H9 (cell line): ENCODE results near the gene SPTAN1. TPM values are rescaled to one million over a fixed set of nuclear protein-coding genes. Genes with fewer than 3 reads are reported as not detected.

Experiments
- DNase-seq: peaks from one replicate; pipeline ENCODE4 v3.0.0-alpha.2; 2017
- H2AFZ ChIP-seq: one replicate; pipeline ENCODE4 v1.6.1; 2013; ENCODE audit warnings: mild to moderate bottlenecking, low read length, control low read depth, moderate library complexity
- H2AK5ac ChIP-seq: 2 replicates; pipeline ENCODE4 v1.6.1; 2013; ENCODE audit warnings: low read length, control low read depth, mixed read lengths; ENCODE audit not compliant: insufficient read length
- H2BK120ac ChIP-seq: one replicate; pipeline ENCODE4 v1.6.1; 2013; ENCODE audit warnings: low read depth, mild to moderate bottlenecking, low read length, control low read depth, inconsistent platforms; ENCODE audit not compliant: poor library complexity, severe bottlenecking
- H2BK12ac ChIP-seq: 2 replicates; pipeline ENCODE4 v1.6.1; 2013; ENCODE audit warnings: low read length, control low read depth, mixed read lengths, low read depth; ENCODE audit not compliant: insufficient read length
- H2BK15ac ChIP-seq: 2 replicates; pipeline ENCODE4 v1.6.1; 2013; ENCODE audit warnings: low read depth, low read length, control low read depth
- H2BK20ac ChIP-seq: one replicate; pipeline ENCODE4 v1.6.1; 2013; ENCODE audit warnings: low read depth, mild to moderate bottlenecking, low read length, control low read depth, inconsistent platforms; ENCODE audit not compliant: poor library complexity, severe bottlenecking
- H2BK5ac ChIP-seq: 2 replicates; pipeline ENCODE4 v1.6.1; 2013; ENCODE audit warnings: low read length, control low read depth, mixed read lengths; ENCODE audit not compliant: insufficient read length
- H3K14ac ChIP-seq: 2 replicates; pipeline ENCODE4 v1.6.1; 2013; ENCODE audit warnings: low read length, control low read depth; ENCODE audit not compliant: insufficient read depth
- H3K18ac ChIP-seq: 2 replicates; pipeline ENCODE4 v1.6.1; 2013; ENCODE audit warnings: low read depth, mild to moderate bottlenecking, mixed read lengths, low read length, control low read depth; ENCODE audit not compliant: insufficient read length
- H3K23ac ChIP-seq: 2 replicates; pipeline ENCODE4 v1.6.1; 2013; ENCODE audit warnings: low read length, control low read depth, mixed read lengths, low read depth; ENCODE audit not compliant: insufficient read length
- H3K23me2 ChIP-seq: 2 replicates; pipeline ENCODE4 v1.6.1; 2013; ENCODE audit warnings: low read depth, mild to moderate bottlenecking, mixed read lengths, low read length, control low read depth; ENCODE audit not compliant: insufficient read length, poor library complexity, severe bottlenecking
- H3K27ac ChIP-seq: 2 replicates; pipeline ENCODE4 v1.5.1; 2013; ENCODE audit warnings: low read length, control low read depth, mixed read lengths, low read depth; ENCODE audit not compliant: insufficient read length
- H3K27me3 ChIP-seq: 2 replicates; pipeline ENCODE4 v1.6.1; 2013; ENCODE audit warnings: low read length, control low read depth, inconsistent platforms; ENCODE audit not compliant: insufficient read depth
- H3K4ac ChIP-seq: 2 replicates; pipeline ENCODE4 v1.6.1; 2013; ENCODE audit warnings: low read depth, mild to moderate bottlenecking, control low read depth, inconsistent platforms, low read length, moderate library complexity
- H3K4me1 ChIP-seq: 2 replicates; pipeline ENCODE4 v1.6.1; 2013; ENCODE audit warnings: low read length, control low read depth, inconsistent platforms; ENCODE audit not compliant: insufficient read depth
- H3K4me2 ChIP-seq: 2 replicates; pipeline ENCODE4 v1.6.1; 2013; ENCODE audit warnings: low read length, control low read depth, mixed read lengths; ENCODE audit not compliant: insufficient read length, insufficient read depth
- H3K56ac ChIP-seq: 2 replicates; pipeline ENCODE4 v1.6.1; 2013; ENCODE audit warnings: low read depth, mild to moderate bottlenecking, mixed read lengths, low read length, control low read depth; ENCODE audit not compliant: insufficient read length
- H3K79me1 ChIP-seq: 2 replicates; pipeline ENCODE4 v1.6.1; 2013; ENCODE audit warnings: low read depth, mild to moderate bottlenecking, moderate library complexity, low read length, control low read depth, inconsistent platforms; ENCODE audit not compliant: insufficient read depth, poor library complexity, severe bottlenecking
- H3K79me2 ChIP-seq: 2 replicates; pipeline ENCODE4 v1.6.1; 2013; ENCODE audit warnings: low read length, control low read depth, inconsistent platforms; ENCODE audit not compliant: insufficient read depth
- H3K9ac ChIP-seq: 2 replicates; pipeline ENCODE4 v1.6.1; 2013; ENCODE audit warnings: low read length, control low read depth, mixed read lengths; ENCODE audit not compliant: insufficient read length; ENCODE audit errors: extremely low read depth
- H3K9me3 ChIP-seq: one replicate; pipeline ENCODE4 v1.6.1; 2013; ENCODE audit warnings: low read depth, low read length, inconsistent platforms; ENCODE audit not compliant: control insufficient read depth
- H3T11ph ChIP-seq: one replicate; pipeline ENCODE4 v1.6.1; 2013; ENCODE audit warnings: mild to moderate bottlenecking, low read length, control low read depth, inconsistent platforms
- H4K20me1 ChIP-seq: one replicate; pipeline ENCODE4 v1.6.1; 2013; ENCODE audit not compliant: control insufficient read depth, insufficient read length, insufficient read depth
- H4K5ac ChIP-seq: 2 replicates; pipeline ENCODE4 v1.6.1; 2013; ENCODE audit warnings: low read depth, mild to moderate bottlenecking, mixed read lengths, low read length, control low read depth; ENCODE audit not compliant: insufficient read length
- H4K8ac ChIP-seq: replicated peaks from 2 replicates; pipeline ENCODE4 v1.6.1; 2013; ENCODE audit warnings: low read length, control low read depth, mixed read lengths, low read depth; ENCODE audit not compliant: insufficient read length
- H4K91ac ChIP-seq: 2 replicates; pipeline ENCODE4 v1.6.1; 2013; ENCODE audit warnings: low read depth, mild to moderate bottlenecking, moderate library complexity, mixed read lengths, low read length, control low read depth; ENCODE audit not compliant: insufficient read length
- H3K27ac Mint-ChIP-seq, 3 experiments: 2 replicates in 2 of 3; 3 replicates in 1 of 3; pipeline ENCODE4 v1.8.0; 2020 to 2021; ENCODE audit warnings: mixed read lengths in 3 of 3, mild to moderate bottlenecking in 1 of 3, moderate library complexity in 1 of 3
- H3K27me3 Mint-ChIP-seq: 2 replicates; pipeline ENCODE4 v1.8.0; 2021; ENCODE audit warnings: low read depth, mild to moderate bottlenecking, moderate library complexity, mixed read lengths
- H3K36me3 Mint-ChIP-seq, 3 experiments: 2 replicates in 2 of 3; 3 replicates in 1 of 3; pipeline ENCODE4 v1.8.0; 2020 to 2021; ENCODE audit warnings: low read depth in 3 of 3, mixed read lengths in 3 of 3; ENCODE audit not compliant: insufficient read depth in 1 of 3
- H3K4me1 Mint-ChIP-seq, 2 experiments: 2 replicates each; pipeline ENCODE4 v1.8.0; 2020; ENCODE audit warnings: mixed read lengths in 2 of 2
- H3K4me3 Mint-ChIP-seq, 2 experiments: 2 replicates in 1 of 2; 3 replicates in 1 of 2; pipeline ENCODE4 v1.8.0; 2020 to 2021; ENCODE audit warnings: mild to moderate bottlenecking in 2 of 2, mixed read lengths in 2 of 2, moderate library complexity in 1 of 2
- H3K9me3 Mint-ChIP-seq, 2 experiments: 2 replicates in 1 of 2; 3 replicates in 1 of 2; pipeline ENCODE4 v1.8.0; 2020; ENCODE audit warnings: mild to moderate bottlenecking in 2 of 2, mixed read lengths in 2 of 2, moderate library complexity in 1 of 2
- CTCF ChIP-seq: fragments of 200-600 bp; sonication (generic); conservative IDR thresholded peaks from 3 replicates; pipeline ENCODE4 v1.8.0; 2021; ENCODE audit warnings: antibody characterized with exemption, mild to moderate bottlenecking
- WGBS: extraction: QIAGEN DNeasy Blood & Tissue Kit; methylation state at CpG from one replicate; pipeline ENCODE4 v1.1.7; 2013; ENCODE audit warnings: missing lambda C conversion rate, low lambda C conversion rate, mixed read lengths; ENCODE audit not compliant: insufficient read length; ENCODE audit errors: extremely low coverage; 5-methylcytosine and 5-hydroxymethylcytosine counted together
- total RNA-seq: library from RNA; stranded (reverse); gene quantifications from 2 replicates; pipeline ENCODE4 v1.2.1, GENCODE V29; 2021

Gene SPTAN1
- total RNA-seq, 1 experiment from 2014 or later = 213 TPM

- Histone ChIP-seq H3K79me1 (no peaks in the 10 kb centered on the region), H4K20me1 (no peaks in the 10 kb centered on the region), H2BK120ac (no peak overlapping the region), H3K9ac (no peak overlapping the region), H3K14ac (no peak overlapping the region), H3K23ac (no peak overlapping the region), H3T11ph (no peak overlapping the region), H2BK15ac (no peak overlapping the region), H2BK20ac (no peak overlapping the region), H2AK5ac (no peak overlapping the region), H2BK5ac (no peak overlapping the region), H4K5ac (no peak overlapping the region), H3K79me2 (no peaks in the 10 kb centered on the region), H4K91ac (no peak overlapping the region), H3K27me3 (no peaks in the 10 kb centered on the region), H3K18ac (no peak overlapping the region), H3K27ac (no peak overlapping the region), H3K23me2 (no peaks in the 10 kb centered on the region), H3K4ac (no peak overlapping the region), H3K4me2 (no peak overlapping the region), H3K9me3 (no peaks in the 10 kb centered on the region), H2AFZ (no peak overlapping the region), H3K4me1 (no peaks in the 10 kb centered on the region), H4K8ac (no peak overlapping the region), H2BK12ac (no peak overlapping the region), H3K56ac (no peak overlapping the region)
- Mint-ChIP-seq H3K4me3 (no peak overlapping the region), H3K27ac (no peak overlapping the region), H3K27me3 (no peaks in the 10 kb centered on the region), H3K4me1 (no peaks in the 10 kb centered on the region), H3K9me3 (no peaks in the 10 kb centered on the region), H3K36me3 (peaks cover 23 to 88% (median 81%) of the 10 kb centered on the region in 3 experiments; a peak in 6 of 7 replicates)
- no peak for TF ChIP-seq CTCF
- no CpG with 5 or more reads among the region's 3 CpGs for WGBS
- no peak for DNase-seq
Observed at GRCh38 chr9:128610897-128611296, 58.5 kb downstream of the SPTAN1 start.
